ENCODE measurements around the gene USP48.

USP48 gene

DNA sequence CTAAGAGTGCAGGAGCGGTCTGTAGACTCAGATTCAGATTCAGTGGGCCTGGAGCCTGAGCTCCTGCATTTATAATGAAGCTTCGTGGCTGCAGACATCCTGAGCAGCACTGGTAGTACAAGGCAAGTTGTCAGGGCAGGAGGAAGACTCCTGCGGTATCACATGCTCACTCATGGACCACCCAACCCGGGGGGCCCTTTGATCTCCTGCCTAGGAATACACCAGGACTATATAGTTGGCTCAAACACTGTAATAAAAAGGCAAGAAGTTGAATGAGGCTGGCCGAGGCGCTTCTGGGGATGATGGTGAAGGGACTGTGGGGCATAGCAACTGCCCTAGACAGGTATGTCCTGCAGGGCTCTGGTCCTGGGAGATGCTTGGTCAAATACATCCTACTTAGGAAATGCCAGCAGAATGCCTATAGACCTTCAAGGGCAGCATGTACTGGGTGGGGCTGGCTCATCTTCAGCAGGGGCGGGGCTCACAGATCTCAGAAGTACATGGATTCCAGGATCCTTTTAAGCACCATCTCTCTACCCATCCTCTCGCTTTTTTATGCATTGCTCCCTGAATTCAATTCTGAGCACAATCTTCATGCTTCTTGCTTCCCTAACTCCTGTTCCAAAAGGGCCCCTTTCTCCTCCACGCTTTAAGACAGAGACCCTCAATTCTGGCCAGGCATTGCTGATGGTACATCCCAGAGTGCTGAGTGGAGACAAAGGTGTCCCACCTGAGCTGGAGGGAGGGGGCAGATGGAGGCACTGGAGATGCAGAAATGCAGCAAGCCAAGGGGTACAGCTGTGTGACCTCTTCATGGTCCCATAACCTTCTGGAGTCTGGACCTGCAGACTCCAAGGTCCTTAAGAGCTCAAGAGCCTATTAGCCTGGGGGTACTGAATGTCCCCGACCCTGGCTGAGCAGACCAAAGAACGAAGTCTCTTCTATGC is 111.7 kb downstream of the USP48 start:
- H3K27ac ChIP-seq, result no peak overlapping the region
- intact Hi-C loops (cut with DNase I; ENCODE audit: low total_unique reads), result no loop called here
- no peak for TF ChIP-seq CTCF (IDR thresholded peaks at IDR 0.05)
- peaks cover 5 to 52% of the 10 kb centered on the region in 2 donors for H3K27me3 ChIP-seq
- DNase-seq, result no peak
- H3K9me3 ChIP-seq, result no peaks in the 10 kb centered on the region
- H3K4me1 ChIP-seq, result peaks cover 11 to 42% (median 37%) of the 10 kb centered on the region in 4 donors
- H3K36me3 ChIP-seq, result no peaks in the 10 kb centered on the region
- H3K4me3 ChIP-seq, result no peak overlapping the region

GRCh38 chr1:21670059-21670881 is 112.7 kb downstream of the USP48 start:
- H3K4me3 ChIP-seq, result no peak overlapping the region
- no peak overlapping the region for H3K27ac ChIP-seq
- intact Hi-C loops (cut with DNase I; ENCODE audit: low total_unique reads), result no loop called here
- peaks cover 11 to 42% (median 37%) of the 10 kb centered on the region in 4 donors for H3K4me1 ChIP-seq
- DNase-seq, result no peak
- H3K27me3 ChIP-seq, result peaks cover 5 to 61% of the 10 kb centered on the region in 2 donors
- H3K9me3 ChIP-seq, result no peaks in the 10 kb centered on the region
- no peaks in the 10 kb centered on the region for H3K36me3 ChIP-seq
- no peak for TF ChIP-seq CTCF (IDR thresholded peaks at IDR 0.05)

DNA sequence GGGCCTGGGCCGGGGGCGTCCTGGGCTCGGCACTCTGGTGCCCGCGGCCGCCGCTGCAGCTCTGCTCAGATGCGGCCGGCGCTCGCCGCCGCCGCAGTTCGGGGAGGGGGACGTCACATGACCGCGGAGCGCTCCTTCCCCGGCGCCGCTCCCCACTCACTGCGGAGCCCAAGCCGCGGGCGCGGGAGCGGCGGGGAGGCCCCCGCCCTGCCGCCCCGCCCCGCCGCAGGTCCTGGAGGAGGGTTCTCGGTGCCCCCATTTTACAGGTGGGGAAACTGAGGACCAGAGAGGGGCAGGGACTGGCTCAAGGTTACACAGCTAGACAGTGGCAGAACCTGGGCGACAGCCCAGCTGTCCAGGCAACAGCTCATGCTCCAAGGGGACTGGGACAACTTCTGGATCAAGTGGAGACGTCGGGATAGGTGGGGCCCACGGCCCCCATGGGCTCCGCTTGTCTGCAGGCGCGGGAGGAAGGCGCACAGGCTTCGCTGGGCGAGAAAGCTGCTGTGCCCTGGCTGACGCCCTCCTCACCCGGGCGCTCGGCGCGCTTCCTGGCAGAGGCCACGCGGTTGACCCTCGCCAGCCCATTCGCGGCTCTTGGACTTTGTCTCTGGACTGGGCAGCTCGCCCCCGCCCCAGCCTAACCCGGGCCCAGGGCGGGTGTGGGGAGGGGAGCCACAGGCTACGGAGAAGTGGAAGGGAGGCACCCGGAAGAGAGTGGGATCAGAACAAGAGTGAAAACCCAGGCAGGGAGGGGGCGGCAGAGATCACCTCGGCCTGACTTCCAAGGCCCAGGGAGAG is 113.5 kb downstream of the USP48 start, which contains the start of gene RAP1GAP:
TSS of gene RAP1GAP (minus strand) at position 100 of the 801 bp plus-strand sequence. CDS start 49,325 bp downstream, outside the sequence.
- intact Hi-C loops (cut with DNase I; ENCODE audit: low total_unique reads), result no loop called here
- Histone ChIP-seq H3K4me3 (peak within 1 kb of the TSS in 1 of 2 donors; percentile 15), H3K4me1 (peaks cover 11 to 42% (median 37%) of the 10 kb centered on the region in 4 donors), H3K27ac (no peak within 1 kb of the TSS), H3K36me3 (no peaks in the 10 kb centered on the region), H3K9me3 (no peaks in the 10 kb centered on the region), H3K27me3 (peaks cover 5 to 68% of the 10 kb centered on the region in 2 donors)
- peak in 1 of 2 donors; percentile 64 for DNase-seq
- TF ChIP-seq CTCF (IDR thresholded peaks at IDR 0.05), result no peak

DNA sequence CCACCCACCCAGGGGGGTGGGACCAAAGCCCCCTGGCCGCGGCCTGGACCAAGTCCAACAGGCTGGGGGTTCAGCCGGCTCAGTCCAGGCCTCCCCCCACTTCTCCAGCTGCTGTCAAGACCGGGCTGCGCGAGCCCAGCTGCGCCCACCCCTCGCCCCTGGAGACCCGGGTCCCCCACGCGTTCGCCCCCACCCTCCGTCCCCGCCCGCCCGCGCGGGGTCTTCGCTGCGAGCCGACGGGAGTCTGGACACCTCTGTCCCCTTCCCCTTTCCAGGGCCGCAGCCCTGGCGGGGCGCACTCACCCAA is 114.0 kb downstream of the USP48 start:
- Histone ChIP-seq H3K36me3 (no peaks in the 10 kb centered on the region), H3K4me3 (peak overlapping the region in 1 of 2 donors; percentile 15), H3K4me1 (peaks cover 11 to 41% (median 36%) of the 10 kb centered on the region in 4 donors), H3K9me3 (no peaks in the 10 kb centered on the region), H3K27me3 (peaks cover 5 to 74% of the 10 kb centered on the region in 2 donors), H3K27ac (no peak overlapping the region)
- DNase-seq, result no peak
- no peak for TF ChIP-seq CTCF (IDR thresholded peaks at IDR 0.05)
- intact Hi-C loops (cut with DNase I; ENCODE audit: low total_unique reads), result no loop called here
